GM20431 (cell line): ENCODE results near the gene FHOD3.

Experiments used
- in situ Hi-C: fragments of 300-500 bp; cut with MseI, MboI; formaldehyde crosslinking; loops from one replicate; pipeline ENCODE4 v1.15.0; 2020; ENCODE audit warnings: low sequenced_read_pairs; ENCODE audit not compliant: unreplicated experiment

FHOD3 gene

GRCh38 chr18:36529747-36530146, 232.2 kb downstream of the FHOD3 start:
- in situ Hi-C loops = no loop called here

- in situ Hi-C loops = no loop called here
These were observed 233.3 kb downstream of the FHOD3 start for GRCh38 chr18:36530676-36531405.

GRCh38 chr18:36531636-36532035, 234.1 kb downstream of the FHOD3 start:
- in situ Hi-C loops = no loop called here

DNA sequence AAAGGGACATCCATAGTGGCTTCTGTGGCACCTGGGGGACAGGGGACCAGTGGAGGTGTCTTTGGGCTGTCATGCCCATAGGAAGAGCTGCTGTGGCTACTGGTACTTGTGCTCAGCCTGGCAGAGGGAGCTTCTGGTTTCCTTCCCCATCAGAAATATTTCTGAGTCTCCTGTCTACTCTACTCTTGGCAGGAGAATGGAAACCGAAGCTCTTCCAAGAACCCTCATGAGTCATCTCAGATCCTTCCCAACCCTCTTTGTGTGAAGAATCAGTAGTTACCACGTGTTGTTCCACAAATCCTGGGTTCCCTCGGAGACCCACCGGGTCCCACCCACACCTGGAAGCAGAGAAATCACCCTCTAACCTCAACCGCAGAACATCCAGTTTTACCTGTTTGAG, 234.9 kb downstream of the FHOD3 start:
- in situ Hi-C loops = no loop called here

- in situ Hi-C loops = no loop called here
These were observed 235.3 kb downstream of the FHOD3 start for GRCh38 chr18:36532815-36533214.

- in situ Hi-C loops = no loop called here
These were observed 236.1 kb downstream of the FHOD3 start for GRCh38 chr18:36533446-36534153.

DNA sequence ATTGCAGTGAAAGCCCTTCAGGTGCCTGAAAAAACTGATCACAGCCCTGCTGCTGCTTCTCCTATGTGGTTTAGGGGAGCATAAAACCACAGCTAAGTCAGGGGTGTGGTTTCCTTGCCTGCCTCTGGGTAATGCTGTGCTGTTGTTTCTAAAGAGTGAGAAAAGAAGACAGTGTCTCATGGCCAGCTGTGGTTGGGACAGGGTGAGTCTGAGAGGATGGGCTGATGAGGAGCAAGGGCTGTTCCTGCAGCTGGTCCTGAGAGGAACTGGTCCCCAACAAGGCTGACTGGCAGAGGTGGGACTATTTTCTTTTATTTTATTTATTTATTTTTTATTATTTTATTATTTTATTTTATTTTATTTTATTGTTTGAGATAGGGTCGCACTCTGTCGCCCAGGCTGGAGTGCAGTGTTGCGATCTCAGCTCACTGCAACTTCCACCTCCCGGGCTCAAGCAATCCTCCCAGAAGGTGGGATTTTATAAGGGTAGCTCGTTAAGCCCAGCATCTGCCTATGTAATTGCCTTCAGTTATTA, 236.7 kb downstream of the FHOD3 start:
- in situ Hi-C loops = no loop called here

- in situ Hi-C loops = no loop called here
These were observed 237.9 kb downstream of the FHOD3 start for GRCh38 chr18:36535202-36535935.

GRCh38 chr18:36536426-36536825, 238.9 kb downstream of the FHOD3 start:
- in situ Hi-C loops = no loop called here

- in situ Hi-C loops = no loop called here
These were observed 239.8 kb downstream of the FHOD3 start for GRCh38 chr18:36537289-36537688.

DNA sequence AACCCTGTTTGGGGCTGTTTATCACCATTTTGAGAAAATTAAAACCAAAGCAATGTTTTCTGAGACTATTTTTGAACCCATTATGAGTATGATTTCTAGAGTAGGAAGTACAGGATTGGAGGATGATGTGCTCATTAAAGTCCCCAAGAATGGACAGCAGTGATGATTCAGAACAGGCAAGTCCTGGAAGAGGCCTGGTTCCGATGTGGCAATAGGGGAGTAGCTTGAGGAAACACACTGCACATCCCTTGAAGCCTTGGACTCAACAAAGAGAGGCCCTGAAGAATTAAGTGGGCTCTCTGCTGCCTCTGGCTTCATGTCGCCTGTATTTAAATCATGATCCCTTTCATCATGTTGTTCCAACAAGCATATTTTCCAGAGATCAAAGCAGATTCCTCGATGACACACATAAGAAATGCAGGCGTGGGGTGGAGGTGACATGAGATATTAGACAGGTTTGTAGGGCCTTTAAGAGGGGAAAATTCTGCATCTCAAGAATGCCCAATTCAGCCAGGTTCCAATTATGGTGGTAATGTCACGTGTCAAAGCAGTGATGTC, 242.2 kb downstream of the FHOD3 start:
- in situ Hi-C loops = no loop called here

DNA sequence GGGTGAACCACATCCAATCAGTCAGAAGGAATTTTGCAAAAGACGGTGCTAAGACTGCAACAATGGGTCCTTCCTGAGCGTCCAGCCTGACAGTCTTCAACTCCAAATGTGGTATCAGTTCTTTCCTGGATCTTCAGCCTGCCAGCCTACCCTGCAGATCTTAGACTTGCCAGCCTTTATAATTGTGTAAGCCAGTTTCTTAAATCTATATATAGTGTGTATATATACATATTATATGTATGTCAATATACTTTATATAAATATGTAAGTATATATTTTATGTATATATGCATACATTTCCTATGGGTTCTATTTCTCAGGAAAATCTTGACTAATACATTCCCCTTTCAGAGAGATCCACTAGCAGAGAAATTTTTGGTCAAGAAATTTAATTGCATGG, 245.5 kb downstream of the FHOD3 start:
- in situ Hi-C loops = no loop called here

GRCh38 chr18:36543991-36544725, 246.6 kb downstream of the FHOD3 start:
- in situ Hi-C loops = no loop called here

- in situ Hi-C loops = no loop called here
These were observed 248.4 kb downstream of the FHOD3 start for GRCh38 chr18:36545821-36546427.

- in situ Hi-C loops = no loop called here
These were observed 249.4 kb downstream of the FHOD3 start for GRCh38 chr18:36546876-36547275.

GRCh38 chr18:36547544-36547943, 250.0 kb downstream of the FHOD3 start:
- in situ Hi-C loops = no loop called here

GRCh38 chr18:36551274-36551673, 253.8 kb downstream of the FHOD3 start:
- in situ Hi-C loops = loop anchor here (25.0 kb wide), 1 partner anchor 464 kb away; no protein-coding TSS in a partner anchor

- in situ Hi-C loops = loop anchor here (25.0 kb wide), 1 partner anchor 471 kb away; no protein-coding TSS in a partner anchor
These were observed 260.7 kb downstream of the FHOD3 start for GRCh38 chr18:36558234-36558633.

DNA sequence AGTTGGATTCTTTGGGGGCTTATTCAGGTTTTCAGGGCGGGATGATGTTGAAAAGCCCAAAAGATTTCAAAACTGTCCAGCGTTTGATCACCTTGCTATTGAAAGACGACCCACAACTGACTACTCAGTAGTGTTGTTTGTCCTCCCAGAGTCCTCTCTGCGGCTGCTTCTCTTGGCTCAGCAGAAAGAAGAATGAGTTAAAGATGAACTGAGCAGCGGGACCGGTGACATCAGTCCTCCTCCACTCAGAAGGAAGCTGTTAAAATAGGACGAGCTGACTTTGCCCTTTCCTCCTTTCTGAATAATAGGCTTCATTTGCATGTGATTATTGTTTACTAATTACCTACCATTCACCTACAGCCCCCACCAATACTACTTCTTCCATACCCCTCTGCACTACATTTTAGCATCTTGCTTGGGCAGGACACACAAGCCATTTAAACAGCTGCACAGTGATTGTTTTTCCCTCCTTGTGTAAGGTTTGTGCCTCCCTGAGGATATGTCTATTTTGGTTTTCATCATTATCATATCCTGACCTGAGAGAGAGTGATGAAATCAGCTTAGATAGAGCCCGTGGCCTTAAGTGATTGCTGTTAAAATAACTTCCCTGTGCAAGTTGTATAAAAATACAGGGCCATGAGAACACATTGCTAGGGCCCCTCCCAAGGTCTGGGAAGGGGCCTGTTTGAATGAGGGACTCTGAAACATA, 261.8 kb downstream of the FHOD3 start:
- in situ Hi-C loops = loop anchor here (25.0 kb wide), 1 partner anchor 472 kb away; no protein-coding TSS in a partner anchor
